Raji (cell line): ENCODE data around the gene RAP1B.

ENCODE experiments used
- POLR2A ChIP-seq: IDR thresholded peaks from 2 replicates; pipeline ENCODE4 v1.6.1; 2011; ENCODE audit warnings: low read depth, low read length, control low read depth; ENCODE audit not compliant: insufficient read depth

Gene RAP1B

DNA sequence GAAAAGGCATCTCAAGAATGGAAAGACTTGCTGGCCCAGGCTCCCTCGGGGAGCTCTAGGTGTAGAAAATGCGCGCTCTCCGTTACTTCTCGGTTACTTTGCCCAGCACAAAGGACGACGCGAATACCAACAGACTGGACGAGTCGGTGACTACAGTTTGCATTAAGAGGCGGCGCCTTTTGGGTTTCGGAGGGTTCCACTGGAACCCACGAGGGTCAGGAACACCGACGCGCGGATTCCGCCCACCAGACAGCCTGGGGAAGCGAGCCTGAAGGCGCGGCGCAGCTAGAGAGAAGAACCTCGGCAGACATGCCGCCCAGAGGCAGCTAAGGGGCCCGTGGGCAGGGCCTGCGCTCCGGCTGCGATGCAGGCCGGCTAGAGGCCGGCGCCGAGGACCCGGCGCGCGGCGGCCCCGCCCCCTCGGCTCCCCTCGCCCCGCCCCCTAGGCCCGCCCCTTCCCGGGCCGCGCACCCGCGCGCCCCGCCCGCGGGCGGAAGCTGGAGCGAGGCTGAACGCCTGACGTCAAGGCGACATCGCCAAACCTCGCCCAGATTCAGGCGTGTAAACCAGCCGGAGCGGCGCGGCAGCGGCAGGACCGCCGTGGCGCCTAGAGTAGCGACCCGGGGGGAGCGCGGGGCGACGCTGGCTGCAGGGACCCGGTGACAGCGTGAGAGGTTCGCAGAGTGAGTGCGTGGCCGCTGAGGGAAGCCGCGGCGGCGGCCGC, at the start of gene RAP1B:
Gene RAP1B (plus strand): TSS at position 530 of the 724 bp plus-strand sequence. CDS start 37,826 bp downstream, outside the sequence.
- peak; percentile 91 for TF ChIP-seq POLR2A

DNA sequence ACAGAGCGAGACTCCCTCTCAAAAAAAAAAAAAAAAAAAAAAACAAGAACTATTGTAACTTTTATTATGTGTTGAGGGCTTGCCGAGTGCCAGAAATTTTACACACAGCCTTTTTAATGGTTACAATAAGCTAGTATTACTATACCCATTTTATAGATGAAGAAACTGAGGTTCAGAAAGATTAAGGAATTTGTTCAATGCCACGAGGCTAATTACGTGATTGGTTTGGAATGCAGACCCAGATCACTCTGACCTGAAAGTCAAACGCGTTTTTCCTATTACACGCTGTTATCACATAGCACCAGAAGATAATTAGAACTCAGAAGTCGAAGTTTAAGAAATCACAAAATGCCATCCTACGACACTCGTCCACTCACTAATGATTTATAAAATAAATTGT, 48.9 kb upstream of the RAP1B start:
- TF ChIP-seq POLR2A: no peak

DNA sequence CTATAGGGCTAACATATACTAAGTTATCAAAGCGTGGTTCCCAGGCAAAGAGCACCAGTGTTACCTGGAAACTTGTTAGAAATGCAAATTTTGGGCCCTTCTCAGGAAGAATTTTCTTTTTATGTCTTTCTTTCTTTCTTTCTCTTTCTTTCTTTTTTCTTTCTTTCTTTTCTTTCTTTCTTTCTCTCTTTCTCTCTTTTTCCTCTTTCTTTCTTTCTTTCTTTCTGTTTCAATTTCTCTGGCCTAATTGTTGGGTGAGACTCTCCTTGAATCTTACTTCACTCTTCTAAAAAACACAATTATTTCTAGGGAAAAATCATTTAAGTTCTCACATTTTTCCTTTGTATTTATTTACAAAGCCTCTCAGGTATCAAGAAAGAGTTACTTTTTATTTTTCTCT, 46.5 kb upstream of the RAP1B start:
- TF ChIP-seq POLR2A: no peak

DNA sequence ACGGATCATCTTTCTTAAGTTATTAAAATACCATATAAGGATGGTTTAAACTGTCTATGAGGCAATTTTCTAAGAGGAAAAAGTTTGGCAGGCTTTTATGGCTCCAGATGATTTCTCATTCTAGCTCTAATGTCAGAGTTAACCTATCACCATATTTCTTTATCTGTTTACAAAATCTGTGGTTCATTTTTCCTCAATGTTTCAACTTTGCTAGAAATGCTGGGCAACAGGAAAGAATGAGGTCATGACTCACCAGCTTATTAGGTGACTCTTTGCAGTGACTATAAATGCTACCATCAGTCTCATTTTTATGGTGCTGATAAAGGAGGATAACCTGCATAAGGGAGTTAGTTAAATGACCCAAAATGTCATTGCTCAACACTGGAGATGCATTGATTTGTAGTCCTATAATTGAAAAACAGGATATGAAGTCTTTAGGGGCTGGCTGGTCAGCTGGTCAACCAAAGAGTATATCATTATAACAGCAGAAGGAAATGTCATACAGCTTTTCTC, 45.3 kb upstream of the RAP1B start:
- no peak for TF ChIP-seq POLR2A

DNA sequence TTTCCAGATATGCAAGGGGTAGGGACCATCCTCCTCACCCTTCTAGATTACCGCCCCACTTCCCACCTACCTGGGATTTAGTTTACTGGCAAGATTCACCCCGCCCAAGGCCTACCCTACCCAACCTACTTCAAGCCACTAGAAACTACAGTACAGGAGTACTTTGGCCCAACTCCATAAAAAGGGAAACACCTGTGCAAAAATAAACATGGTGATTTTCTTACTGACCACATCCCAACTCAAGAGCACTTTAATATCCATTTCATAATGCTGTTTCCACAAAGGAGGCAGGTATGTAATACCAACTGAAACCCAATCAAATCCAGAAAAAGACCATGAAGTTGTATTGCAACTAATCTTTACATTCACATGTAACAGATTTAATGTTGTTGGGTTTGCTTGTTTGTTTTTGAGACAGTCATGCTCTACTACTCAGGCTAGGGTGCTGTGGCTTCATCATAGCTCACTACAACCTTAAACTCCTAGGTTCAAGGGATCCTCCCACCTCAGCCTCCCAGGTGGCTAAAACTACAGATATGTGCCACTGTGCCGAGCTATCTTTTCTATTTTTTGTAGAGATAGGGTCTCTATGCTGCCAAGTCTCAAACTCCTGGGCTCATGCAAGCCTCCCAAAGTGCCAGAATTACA, 41.7 kb upstream of the RAP1B start:
- TF ChIP-seq POLR2A: no peak

DNA sequence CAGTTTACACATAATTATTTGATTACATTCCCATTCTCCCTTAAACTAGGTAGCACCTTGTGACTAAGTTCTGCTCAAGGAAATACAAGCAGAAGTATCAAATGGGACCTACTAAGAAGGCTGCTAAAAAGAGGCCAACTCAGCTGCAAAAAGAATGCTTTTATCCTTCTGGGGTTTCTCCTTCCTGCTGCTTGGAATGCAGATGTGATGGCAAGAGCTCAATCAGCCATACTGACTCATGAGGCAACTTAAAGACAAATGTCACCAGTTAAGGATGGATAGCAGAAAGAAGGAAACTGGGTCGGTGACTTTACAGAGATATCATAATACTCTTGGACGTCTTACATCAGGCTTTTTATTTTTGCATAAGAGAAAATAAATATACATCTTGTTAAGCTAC, 38.0 kb upstream of the RAP1B start:
- TF ChIP-seq POLR2A: no peak

DNA sequence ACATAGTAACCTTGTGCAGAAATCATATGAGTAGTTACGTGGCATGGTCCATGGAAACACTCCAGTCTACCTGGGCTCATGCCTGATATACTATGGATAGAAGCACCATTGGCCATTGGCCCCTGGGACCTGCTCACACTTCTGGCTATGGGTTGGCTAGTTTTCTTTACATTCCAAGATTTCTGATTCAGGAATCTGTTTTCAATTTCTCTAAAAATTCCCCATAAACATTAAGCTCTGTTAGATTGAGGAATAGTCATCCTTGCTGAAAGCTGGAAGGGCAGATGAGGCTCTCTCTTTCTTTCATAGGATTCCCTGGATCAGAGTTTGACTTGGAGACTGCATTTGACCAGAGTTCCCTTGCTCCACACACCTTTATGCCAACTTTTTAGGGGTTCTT, 37.3 kb upstream of the RAP1B start:
- TF ChIP-seq POLR2A: no peak

DNA sequence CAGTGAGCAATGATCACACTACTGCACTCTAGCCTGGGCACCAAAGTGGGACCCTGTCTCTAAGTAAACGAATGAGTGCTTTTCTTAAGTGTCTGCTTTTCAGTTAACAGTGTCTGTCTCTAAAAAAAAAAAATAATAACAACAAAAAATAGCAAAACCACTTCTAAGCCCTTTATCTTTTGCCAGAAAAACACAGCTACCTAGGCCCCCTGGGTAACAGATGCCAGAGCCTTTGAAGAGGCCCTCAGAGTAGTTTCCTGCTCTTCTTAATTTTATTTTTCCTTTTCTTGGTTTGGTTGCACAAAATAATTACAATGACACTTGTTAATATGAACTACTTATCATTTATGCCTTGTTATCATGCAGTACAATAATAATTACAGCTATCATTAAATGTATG, 32.8 kb upstream of the RAP1B start:
- TF ChIP-seq POLR2A: no peak

DNA sequence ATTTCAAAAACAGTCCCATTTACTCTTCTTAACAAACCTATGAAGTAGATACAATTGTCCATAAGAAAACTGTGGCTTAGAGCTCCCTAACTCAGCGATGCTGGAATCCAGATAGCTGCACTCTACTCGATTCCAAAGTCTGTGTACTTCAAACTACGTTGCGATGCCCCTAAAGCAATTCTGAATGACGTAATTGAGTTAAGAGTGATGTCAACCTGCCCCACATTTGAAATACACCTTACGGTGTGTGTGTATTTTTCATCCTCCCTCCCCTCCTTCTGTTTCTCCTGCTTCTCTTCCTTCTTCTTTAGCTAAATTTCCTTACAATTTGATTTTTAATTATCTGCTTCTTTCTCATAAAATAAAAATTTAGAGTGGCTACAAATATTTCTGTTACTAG, 31.9 kb upstream of the RAP1B start:
- TF ChIP-seq POLR2A: no peak

DNA sequence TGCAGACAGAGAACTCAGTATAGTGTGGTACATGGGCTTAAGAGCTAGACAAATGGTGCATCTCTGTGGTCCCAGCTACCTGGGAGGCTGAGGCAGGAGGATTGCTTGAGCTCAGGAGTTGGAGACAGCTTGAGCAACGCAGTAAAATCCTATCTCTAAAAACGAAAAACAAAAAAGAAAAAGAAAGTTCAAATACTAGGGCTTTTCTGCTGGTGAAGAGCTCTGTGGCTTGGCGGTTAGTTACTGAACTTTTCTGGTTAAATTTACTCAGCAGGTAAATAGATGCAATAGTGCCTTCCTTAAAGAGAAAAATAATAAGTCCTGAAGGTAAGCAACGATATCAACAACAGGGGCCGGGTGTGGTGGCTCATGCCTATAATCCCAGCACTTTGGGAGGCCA, 31.4 kb upstream of the RAP1B start:
- TF ChIP-seq POLR2A: no peak

DNA sequence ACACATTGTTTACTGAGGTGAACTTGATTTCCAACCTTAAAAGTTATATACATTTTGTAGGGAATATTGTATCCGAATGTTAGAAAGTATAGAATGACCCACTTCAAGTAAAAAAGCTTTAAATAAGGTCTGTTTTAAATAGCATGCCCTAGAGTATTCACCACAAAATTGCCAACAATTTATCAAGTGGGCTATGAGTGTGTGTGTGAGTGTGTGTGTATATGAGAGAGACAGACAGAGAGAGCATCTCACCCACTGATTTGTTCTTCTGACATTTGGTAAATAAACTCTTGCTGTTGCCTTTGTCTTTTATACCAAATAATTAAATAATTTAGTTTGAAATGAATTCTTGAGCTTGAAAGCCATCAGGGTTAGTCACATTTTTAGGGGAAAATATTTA, 29.8 kb upstream of the RAP1B start:
- no peak for TF ChIP-seq POLR2A

DNA sequence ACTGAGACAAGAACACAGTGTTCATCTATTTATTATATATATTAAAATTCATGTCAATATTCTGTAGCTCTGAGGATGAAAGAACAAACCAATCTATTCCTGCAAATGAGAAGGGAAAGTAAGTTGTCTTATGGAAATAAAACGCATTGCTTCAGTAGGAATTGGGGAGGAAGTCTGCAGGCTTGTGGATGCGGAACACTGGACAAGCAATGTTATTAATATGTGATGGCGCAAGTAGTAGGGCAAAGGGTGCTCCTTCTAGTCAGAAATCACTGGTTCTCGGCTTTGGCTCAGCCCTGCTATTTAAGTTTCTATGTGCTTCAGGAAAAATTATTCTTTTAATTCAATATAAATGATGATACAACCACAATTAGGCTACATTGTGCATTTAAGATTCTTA, 28.8 kb upstream of the RAP1B start:
- no peak for TF ChIP-seq POLR2A

DNA sequence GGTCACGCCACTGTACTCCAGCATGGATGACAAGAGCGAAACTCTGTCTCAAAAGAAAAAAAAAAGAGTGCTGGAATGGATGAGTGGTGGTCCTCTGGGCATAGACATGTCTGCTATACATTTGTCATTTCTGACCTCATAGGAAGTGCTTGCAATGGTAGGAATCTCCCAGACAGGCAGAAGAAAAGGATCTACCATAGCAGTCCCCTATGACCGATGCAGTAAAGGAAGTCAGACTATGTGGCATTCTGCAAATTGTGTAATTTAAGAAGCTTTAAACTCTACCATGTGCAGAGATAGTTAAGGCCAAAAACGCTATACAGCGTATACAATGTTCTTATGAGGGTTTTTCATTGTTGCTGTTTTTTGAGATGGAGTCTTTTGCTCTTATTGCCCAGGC, 24.7 kb upstream of the RAP1B start:
- TF ChIP-seq POLR2A: no peak

DNA sequence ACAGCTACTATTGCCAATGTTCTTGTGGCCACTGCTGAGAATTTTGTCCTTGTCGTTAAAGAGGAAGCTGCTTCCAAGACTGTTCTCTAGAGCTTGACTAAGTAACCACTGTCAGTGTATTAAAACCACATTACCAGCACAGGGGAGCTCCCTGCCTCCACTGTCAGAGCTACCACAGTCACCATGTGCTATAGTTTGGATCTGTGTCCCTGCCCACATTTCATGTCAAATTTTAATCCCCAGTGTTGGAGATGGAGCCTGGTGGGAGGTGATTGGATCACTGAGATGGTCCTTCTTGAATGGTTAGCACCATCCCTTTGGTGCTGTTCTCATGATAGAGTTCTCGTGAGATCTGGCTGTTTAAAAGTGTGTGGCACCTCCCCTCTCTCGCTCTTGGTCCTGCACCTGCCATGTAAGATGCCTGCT, 23.2 kb upstream of the RAP1B start:
- TF ChIP-seq POLR2A: no peak

DNA sequence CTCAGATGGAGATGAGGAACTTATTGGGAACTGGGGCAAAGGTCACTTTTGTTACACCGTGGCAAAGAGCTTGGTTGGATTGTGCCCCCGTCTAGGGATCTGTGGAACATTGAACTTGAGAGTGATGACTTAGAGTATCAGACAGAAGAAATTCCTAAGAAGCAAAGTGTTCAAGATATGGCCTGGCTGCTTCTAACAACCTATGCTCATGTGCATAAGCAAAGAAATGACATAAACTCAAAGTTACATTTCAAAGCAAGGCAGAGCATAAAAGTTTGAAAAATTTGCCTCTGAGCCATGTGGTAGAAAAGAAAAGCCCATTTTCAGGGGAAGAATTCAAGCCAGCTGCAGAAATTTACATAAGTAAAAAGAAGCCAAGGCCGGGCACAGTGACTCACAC, 21.5 kb upstream of the RAP1B start:
- no peak for TF ChIP-seq POLR2A

DNA sequence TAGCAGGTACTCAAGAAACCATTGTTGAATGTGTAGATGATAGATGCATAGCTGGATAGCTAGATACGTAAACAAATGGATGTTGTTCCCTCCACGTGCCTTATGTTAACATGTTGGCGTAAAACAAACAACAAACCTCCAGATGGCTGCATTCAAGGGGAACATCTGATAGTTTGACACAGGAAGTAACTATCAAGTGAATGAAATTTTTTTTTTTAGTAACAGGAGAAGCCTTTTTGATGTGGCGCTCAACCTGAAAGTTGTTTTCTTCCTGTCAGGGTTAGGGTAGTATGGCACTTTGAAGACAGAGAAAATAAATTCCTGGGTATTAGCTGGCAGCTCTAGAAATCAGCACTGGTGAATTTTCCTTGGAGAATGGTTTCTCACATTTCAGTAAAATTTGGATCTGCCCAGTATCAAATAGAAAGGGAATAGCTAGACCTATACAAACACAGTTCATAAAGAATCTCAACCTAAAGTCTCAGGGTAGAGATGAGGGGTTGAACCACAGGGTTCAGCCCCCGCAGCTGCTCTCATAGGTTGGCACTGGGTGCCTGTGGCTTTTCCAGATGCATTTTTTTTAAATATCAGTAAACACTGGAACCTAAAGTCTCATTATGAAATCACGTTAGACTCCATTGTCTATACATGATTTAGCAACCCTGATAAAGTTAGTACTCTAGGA, 18.8 kb upstream of the RAP1B start:
- TF ChIP-seq POLR2A: no peak

DNA sequence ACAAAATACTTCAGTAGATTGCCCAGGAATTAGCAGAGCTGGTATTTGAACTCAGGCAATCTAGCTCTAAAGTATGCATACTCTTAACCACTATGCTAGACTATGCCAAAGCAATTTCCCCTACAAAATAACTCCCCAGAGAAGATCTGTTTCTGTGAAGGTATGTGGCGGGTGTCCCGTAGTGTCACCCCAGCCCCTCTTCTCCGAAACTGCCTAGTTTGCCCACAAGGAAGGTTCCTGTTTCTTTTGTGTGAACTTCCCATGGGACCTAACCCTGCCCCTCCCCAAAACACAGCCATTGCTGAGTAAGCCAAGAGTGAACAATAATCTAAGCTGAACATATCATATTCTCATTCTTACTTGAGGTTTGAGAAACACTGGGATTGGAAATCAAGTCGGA, 15.5 kb upstream of the RAP1B start:
- TF ChIP-seq POLR2A: no peak

DNA sequence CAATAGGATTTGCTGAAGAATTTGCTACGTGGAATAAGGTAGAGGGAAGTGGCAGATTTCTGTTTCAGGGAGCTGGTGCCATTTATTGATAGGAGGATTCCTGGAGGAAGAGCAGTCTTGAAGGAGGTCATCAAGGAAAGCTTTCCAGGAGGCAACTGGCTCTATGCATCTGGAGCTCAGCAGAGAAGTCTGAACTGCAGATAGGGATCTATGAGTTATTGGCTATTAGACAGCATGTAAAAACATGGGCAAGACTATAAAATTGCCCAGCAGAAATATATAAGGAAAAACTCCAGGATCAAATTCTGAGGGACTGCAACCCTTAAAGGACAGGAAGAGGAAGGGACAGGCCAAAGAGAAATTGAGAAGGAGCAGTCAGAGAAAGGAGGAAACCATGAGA, 8.9 kb upstream of the RAP1B start:
- no peak for TF ChIP-seq POLR2A
